ENCODE data around the gene GTF2F1. TPM values are rescaled to one million over a fixed set of nuclear protein-coding genes. Genes with fewer than 3 reads are reported as not detected.

The GTF2F1 gene
- total and polyA plus RNA-seq, 9 of the 15 experiments (the other 6 are each of a cell fraction or from before 2014, with no cell fraction given) = 4.7 to 75.4 (median 68.4) TPM

GRCh38 chr19:6415591-6416190, 22.7 kb upstream of the GTF2F1 start:
- TF ChIP-seq CEBPB (tag; IDR thresholded peaks at IDR 0.05) (no peak), RBFOX2 (IDR thresholded peaks at IDR 0.05; ENCODE audit: low read depth, low read length) (peak; percentile 15; the same call in 1 of the 2 replicates), ZNF197 (CRISPR knock-in tag; IDR thresholded peaks at IDR 0.05; ENCODE audit: low read depth) (no peak), RBM22 (IDR thresholded peaks at IDR 0.05; ENCODE audit: low read depth, low read length, poor library complexity, severe bottlenecking) (peak; percentile 17)
- TF ChIP-seq, protein P1, sequence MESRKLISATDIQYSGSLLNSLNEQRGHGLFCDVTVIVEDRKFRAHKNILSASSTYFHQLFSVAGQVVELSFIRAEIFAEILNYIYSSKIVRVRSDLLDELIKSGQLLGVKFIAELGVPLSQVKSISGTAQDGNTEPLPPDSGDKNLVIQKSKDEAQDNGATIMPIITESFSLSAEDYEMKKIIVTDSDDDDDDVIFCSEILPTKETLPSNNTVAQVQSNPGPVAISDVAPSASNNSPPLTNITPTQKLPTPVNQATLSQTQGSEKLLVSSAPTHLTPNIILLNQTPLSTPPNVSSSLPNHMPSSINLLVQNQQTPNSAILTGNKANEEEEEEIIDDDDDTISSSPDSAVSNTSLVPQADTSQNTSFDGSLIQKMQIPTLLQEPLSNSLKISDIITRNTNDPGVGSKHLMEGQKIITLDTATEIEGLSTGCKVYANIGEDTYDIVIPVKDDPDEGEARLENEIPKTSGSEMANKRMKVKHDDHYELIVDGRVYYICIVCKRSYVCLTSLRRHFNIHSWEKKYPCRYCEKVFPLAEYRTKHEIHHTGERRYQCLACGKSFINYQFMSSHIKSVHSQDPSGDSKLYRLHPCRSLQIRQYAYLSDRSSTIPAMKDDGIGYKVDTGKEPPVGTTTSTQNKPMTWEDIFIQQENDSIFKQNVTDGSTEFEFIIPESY (CRISPR knock-in tag; IDR thresholded peaks at IDR 0.05) = 0 out of 2 replicates have a peak, but pooled peaks have one; percentile 40
- H4K20me1 ChIP-seq (replicated peaks; ENCODE audit: control insufficient read depth, insufficient read depth, low read length) = peaks cover 23% of the 10 kb centered on the region; the same call in 1 of the 2 replicates
- H3K4me1 ChIP-seq (replicated peaks in 1 of 2; ENCODE audit: control insufficient read depth in 2 of 2, insufficient read depth in 2 of 2, low read length in 2 of 2) = peaks cover 0 to 57% of the 10 kb centered on the region in 2 experiments; a peak in 2 of 5 replicates
- H3K9me1 ChIP-seq (ENCODE audit: control insufficient read depth, insufficient read depth, low read length) = no peaks in the 10 kb centered on the region
- no peak overlapping the region for H3K9ac ChIP-seq (ENCODE audit: insufficient read depth in 1 of 2, low read depth in 2 of 2, low read length in 2 of 2)
- no peak for FAIRE-seq
- no peak overlapping the region for H3K4me2 ChIP-seq (ENCODE audit: insufficient read depth, low read length)
- H3K79me2 ChIP-seq (ENCODE audit: control insufficient read depth, insufficient read depth, low read length) = peaks cover 20% of the 10 kb centered on the region
- no peak for ATAC-seq
- no peaks in the 10 kb centered on the region for H3K9me3 ChIP-seq (replicated peaks; ENCODE audit: control insufficient read depth, insufficient read depth, low read depth, low read length)
- POLR2A ChIA-PET = interaction anchor here (0.6 kb wide), 2 partner anchors 158 to 575 kb away, joined by 3 to 4 read pairs; no protein-coding TSS in a partner anchor
- intact Hi-C loops (cut with micrococcal nuclease) = no loop called here
- 93% methylated on average over 8 of the region's 32 CpGs for WGBS (ENCODE audit: insufficient coverage, low coverage, missing lambda C conversion rate)
- no peak overlapping the region for H3K4me3 ChIP-seq
- in situ Hi-C loops (cut with MboI) = no loop called here
- H3K36me3 ChIP-seq (ENCODE audit: control insufficient read depth, insufficient read depth, low read length) = peaks cover 73% of the 10 kb centered on the region; the same call in 2 of the 3 replicates
- CTCF ChIA-PET (ENCODE audit: low intra/inter-chr PET ratio) = no interaction called here
- no peaks in the 10 kb centered on the region for H3K27me3 ChIP-seq (ENCODE audit: control insufficient read depth in 2 of 2, insufficient read depth in 2 of 2, low read length in 2 of 2)
- H2AFZ ChIP-seq (ENCODE audit: low read depth, low read length) = no peak overlapping the region
- BruUV-seq (replicated peaks) = no TSS peak
- H3K27ac ChIP-seq (ENCODE audit: extremely low read depth, low read depth, low read length) = no peak overlapping the region
- DNase-seq (ENCODE audit: extremely low read depth in 1 of 4, low spot score in 3 of 4) = peak in 1 of 4 experiments; percentile 22

All from K562 (cell line).